ENCODE results near the gene GJC2.
A peak's percentile ranks its signal among the peaks of the same experiment; 100 is the strongest.
"Not testable (repeated sequence)": the region's sequence is repeated elsewhere in the genome, so short reads cannot be mapped to it uniquely, and the experiment has no call there.

Gene GJC2

GRCh38 chr1:228108055-228108690 lies 41.6 kb upstream of the GJC2 start:
- H3K4me3 ChIP-seq (ENCODE audit: low read depth, low read length) = peak overlapping the region; percentile 93
- no peak for DNase-seq
- TF ChIP-seq CTCF (IDR thresholded peaks at IDR 0.05; ENCODE audit: low read depth, low read length, missing control alignments) = no peak
- in situ Hi-C loops (cut with HindIII; ENCODE audit: low pct_ligation_motif_present, low sequenced_read_pairs) = no loop called here
- peaks cover 6% of the 10 kb centered on the region for H3K36me3 ChIP-seq (replicated peaks)
- no peaks in the 10 kb centered on the region for H3K27me3 ChIP-seq (replicated peaks)
- no peak overlapping the region for H3K27ac ChIP-seq

GRCh38 chr1:228108742-228109072 lies 41.0 kb upstream of the GJC2 start:
- in situ Hi-C loops (cut with HindIII; ENCODE audit: low pct_ligation_motif_present, low sequenced_read_pairs) = no loop called here
- no peaks in the 10 kb centered on the region for H3K27me3 ChIP-seq (replicated peaks)
- H3K27ac ChIP-seq = peak overlapping the region; percentile 62
- DNase-seq = no peak
- TF ChIP-seq CTCF (IDR thresholded peaks at IDR 0.05; ENCODE audit: low read depth, low read length, missing control alignments) = no peak
- H3K4me3 ChIP-seq (ENCODE audit: low read depth, low read length) = peak overlapping the region; percentile 93
- peaks cover 6% of the 10 kb centered on the region for H3K36me3 ChIP-seq (replicated peaks)

GRCh38 chr1:228109073-228109961 lies 40.4 kb upstream of the GJC2 start, which contains the start of gene MRPL55:
MRPL55 (minus strand) TSS chr1:228109299; CDS start chr1:228108260, 1,039 bp downstream.
- peak; percentile 97 for DNase-seq
- H3K36me3 ChIP-seq (replicated peaks) = peaks cover 6% of the 10 kb centered on the region
- H3K27ac ChIP-seq = peak within 1 kb of the TSS; percentile 62
- H3K27me3 ChIP-seq (replicated peaks) = no peaks in the 10 kb centered on the region
- peak within 1 kb of the TSS; percentile 93 for H3K4me3 ChIP-seq (ENCODE audit: low read depth, low read length)
- TF ChIP-seq CTCF (IDR thresholded peaks at IDR 0.05; ENCODE audit: low read depth, low read length, missing control alignments) = no peak
- in situ Hi-C loops (cut with HindIII; ENCODE audit: low pct_ligation_motif_present, low sequenced_read_pairs) = no loop called here

- H3K27me3 ChIP-seq (replicated peaks) = no peaks in the 10 kb centered on the region
- no peak for TF ChIP-seq CTCF (IDR thresholded peaks at IDR 0.05; ENCODE audit: low read depth, low read length, missing control alignments)
- peaks cover 6% of the 10 kb centered on the region for H3K36me3 ChIP-seq (replicated peaks)
- no peak overlapping the region for H3K27ac ChIP-seq
- in situ Hi-C loops (cut with HindIII; ENCODE audit: low pct_ligation_motif_present, low sequenced_read_pairs) = no loop called here
- DNase-seq = no peak
- peak overlapping the region; percentile 93 for H3K4me3 ChIP-seq (ENCODE audit: low read depth, low read length)
Measured at GRCh38 chr1:228109962-228110488, 39.7 kb upstream of the GJC2 start.

GRCh38 chr1:228110556-228110955 lies 39.2 kb upstream of the GJC2 start:
- Histone ChIP-seq H3K36me3 (replicated peaks) (peaks cover 6% of the 10 kb centered on the region), H3K4me3 (ENCODE audit: low read depth, low read length) (no peak overlapping the region), H3K27me3 (replicated peaks) (no peaks in the 10 kb centered on the region), H3K27ac (no peak overlapping the region)
- in situ Hi-C loops (cut with HindIII; ENCODE audit: low pct_ligation_motif_present, low sequenced_read_pairs) = no loop called here
- no peak for TF ChIP-seq CTCF (IDR thresholded peaks at IDR 0.05; ENCODE audit: low read depth, low read length, missing control alignments)
- no peak for DNase-seq

GRCh38 chr1:228111315-228111714 lies 38.4 kb upstream of the GJC2 start:
- H3K27ac ChIP-seq; in situ Hi-C loops (cut with HindIII; ENCODE audit: low pct_ligation_motif_present, low sequenced_read_pairs); H3K36me3 ChIP-seq (replicated peaks); H3K27me3 ChIP-seq (replicated peaks); DNase-seq; H3K4me3 ChIP-seq (ENCODE audit: low read depth, low read length): not testable (repeated sequence)

All from brain microvascular endothelial cell (primary cell).